Skin epidermis (tissue), 12 donors: ENCODE data around the gene RAB25.

Source experiments
- H3K27ac ChIP-seq, 21 experiments: fragments of 200-600 bp; sonication (generic) in 11 of 21; one replicate each; pipeline ENCODE4 v1.5.0; 2020; ENCODE audit warnings: mild to moderate bottlenecking in 3 of 21, inconsistent platforms in 2 of 21, moderate library complexity in 2 of 21
- H3K4me3 ChIP-seq, 7 experiments: fragments of 200-600 bp; sonication (generic) in 2 of 7; one replicate each; pipeline ENCODE4 v1.5.0; 2020; ENCODE audit warnings: inconsistent platforms in 2 of 7, mild to moderate bottlenecking in 2 of 7, moderate library complexity in 1 of 7

Gene RAB25

GRCh38 chr1:156075775-156076204 is 14.8 kb downstream of the RAB25 start:
- peak overlapping the region in 1 of 7 experiments; percentile 31 for H3K4me3 ChIP-seq

GRCh38 chr1:156076609-156077429 is 15.9 kb downstream of the RAB25 start:
- Histone ChIP-seq H3K4me3 (peak overlapping the region in 6 of 7 experiments; percentile 5 to 31 (median 17)), H3K27ac (peak overlapping the region in 4 of 21 experiments; percentile 2 to 45 (median 34))

More at GRCh38 chr1:156075775-156076204, 14.8 kb downstream of the RAB25 start:
- H3K27ac ChIP-seq: peak overlapping the region in 1 of 21 experiments; percentile 1

GRCh38 chr1:156077430-156077760 is 16.4 kb downstream of the RAB25 start:
- Histone ChIP-seq H3K4me3 (no peak overlapping the region), H3K27ac (no peak overlapping the region)

- H3K4me3 ChIP-seq: no peak overlapping the region
- H3K27ac ChIP-seq: no peak overlapping the region
Measured at GRCh38 chr1:156078728-156079127, 17.8 kb downstream of the RAB25 start.

GRCh38 chr1:156079762-156080161 is 18.8 kb downstream of the RAB25 start:
- Histone ChIP-seq H3K4me3 (peak overlapping the region in 1 of 7 experiments; percentile 64), H3K27ac (no peak overlapping the region)

GRCh38 chr1:156080241-156080862 is 19.4 kb downstream of the RAB25 start:
- peak overlapping the region in 2 of 7 experiments; percentile 64 to 90 for H3K4me3 ChIP-seq
- H3K27ac ChIP-seq: peak overlapping the region in 1 of 21 experiments; percentile 73

- peak overlapping the region in 4 of 7 experiments; percentile 11 to 90 (median 40) for H3K4me3 ChIP-seq
- H3K27ac ChIP-seq: peak overlapping the region in 1 of 21 experiments; percentile 73
Measured at GRCh38 chr1:156080863-156081179, 19.9 kb downstream of the RAB25 start.

GRCh38 chr1:156081180-156081916 is 20.4 kb downstream of the RAB25 start:
- Histone ChIP-seq H3K27ac (peak overlapping the region in 4 of 21 experiments; percentile 67 to 84 (median 76)), H3K4me3 (peak overlapping the region; percentile 59 to 94 (median 75))

GRCh38 chr1:156081917-156082308 is 21.0 kb downstream of the RAB25 start:
- H3K4me3 ChIP-seq: peak overlapping the region; percentile 59 to 94 (median 75)
- H3K27ac ChIP-seq: peak overlapping the region in 14 of 21 experiments; percentile 15 to 84 (median 74)

- Histone ChIP-seq H3K27ac (peak within 1 kb of the TSS in 20 of 21 experiments; percentile 11 to 84 (median 70)), H3K4me3 (peak within 1 kb of the TSS; percentile 59 to 94 (median 75))
Measured at GRCh38 chr1:156082309-156083091, 21.5 kb downstream of the RAB25 start, which contains the start of gene MEX3A. MEX3A (minus strand) TSS chr1:156082465; CDS start chr1:156081998, 467 bp downstream.

GRCh38 chr1:156083800-156084790 is 23.1 kb downstream of the RAB25 start:
- Histone ChIP-seq H3K27ac (no peak overlapping the region), H3K4me3 (no peak overlapping the region)

GRCh38 chr1:156086256-156086662 is 25.3 kb downstream of the RAB25 start:
- no peak overlapping the region for H3K27ac ChIP-seq
- no peak overlapping the region for H3K4me3 ChIP-seq

GRCh38 chr1:156089704-156090103 is 28.7 kb downstream of the RAB25 start:
- Histone ChIP-seq H3K4me3 (no peak overlapping the region), H3K27ac (peak overlapping the region in 6 of 21 experiments; percentile 17 to 50 (median 40))

- H3K27ac ChIP-seq: peak overlapping the region in 5 of 21 experiments; percentile 27 to 53 (median 43)
- no peak overlapping the region for H3K4me3 ChIP-seq
Measured at GRCh38 chr1:156090138-156090839, 29.3 kb downstream of the RAB25 start.

GRCh38 chr1:156090840-156091188 is 29.9 kb downstream of the RAB25 start:
- Histone ChIP-seq H3K4me3 (no peak overlapping the region), H3K27ac (peak overlapping the region in 3 of 21 experiments; percentile 14 to 53 (median 17))

- no peak overlapping the region for H3K27ac ChIP-seq
- H3K4me3 ChIP-seq: no peak overlapping the region
Measured at GRCh38 chr1:156091610-156092009, 30.6 kb downstream of the RAB25 start.

- Histone ChIP-seq H3K27ac (peak overlapping the region; percentile 35 to 94 (median 88)), H3K4me3 (no peak overlapping the region)
Measured at GRCh38 chr1:156095906-156096508, 35.0 kb downstream of the RAB25 start.
